Neural cell (in vitro differentiated cells): ENCODE results near the gene LRMDA.

Experiments used
- POLR2AphosphoS5 ChIP-seq: IDR thresholded peaks from 2 replicates; pipeline ENCODE4 v1.6.1; 2012
- SMC3 ChIP-seq: fragments of 450-650 bp; conservative IDR thresholded peaks from 2 replicates; pipeline ENCODE4 v1.6.1; 2014; ENCODE audit warnings: antibody characterized with exemption, mild to moderate bottlenecking, moderate library complexity; ENCODE audit not compliant: poor library complexity
- TF ChIP-seq, protein P1 (sequence below): fragments of 450-650 bp; IDR thresholded peaks from 2 replicates; pipeline ENCODE4 v1.5.1; 2014; ENCODE audit warnings: antibody characterized with exemption, mild to moderate bottlenecking, moderate library complexity; ENCODE audit not compliant: poor library complexity, severe bottlenecking

GRCh38 chr10:76112826-76113150 lies 681.4 kb downstream of the LRMDA start:
- TF ChIP-seq, protein P1, sequence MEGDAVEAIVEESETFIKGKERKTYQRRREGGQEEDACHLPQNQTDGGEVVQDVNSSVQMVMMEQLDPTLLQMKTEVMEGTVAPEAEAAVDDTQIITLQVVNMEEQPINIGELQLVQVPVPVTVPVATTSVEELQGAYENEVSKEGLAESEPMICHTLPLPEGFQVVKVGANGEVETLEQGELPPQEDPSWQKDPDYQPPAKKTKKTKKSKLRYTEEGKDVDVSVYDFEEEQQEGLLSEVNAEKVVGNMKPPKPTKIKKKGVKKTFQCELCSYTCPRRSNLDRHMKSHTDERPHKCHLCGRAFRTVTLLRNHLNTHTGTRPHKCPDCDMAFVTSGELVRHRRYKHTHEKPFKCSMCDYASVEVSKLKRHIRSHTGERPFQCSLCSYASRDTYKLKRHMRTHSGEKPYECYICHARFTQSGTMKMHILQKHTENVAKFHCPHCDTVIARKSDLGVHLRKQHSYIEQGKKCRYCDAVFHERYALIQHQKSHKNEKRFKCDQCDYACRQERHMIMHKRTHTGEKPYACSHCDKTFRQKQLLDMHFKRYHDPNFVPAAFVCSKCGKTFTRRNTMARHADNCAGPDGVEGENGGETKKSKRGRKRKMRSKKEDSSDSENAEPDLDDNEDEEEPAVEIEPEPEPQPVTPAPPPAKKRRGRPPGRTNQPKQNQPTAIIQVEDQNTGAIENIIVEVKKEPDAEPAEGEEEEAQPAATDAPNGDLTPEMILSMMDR: no peak
- no peak for TF ChIP-seq SMC3
- TF ChIP-seq POLR2AphosphoS5: no peak
